ENCODE results near the gene WDR59.

- TF ChIP-seq GATA2 (IDR thresholded peaks at IDR 0.05; ENCODE audit: low read depth, low read length), result no peak
- TF ChIP-seq GATA3 (IDR thresholded peaks at IDR 0.05; ENCODE audit: low read depth, low read length), result no peak
Measured at GRCh38 chr16:74987027-74987681, 2.2 kb upstream of the WDR59 start.
